SHP77 (cell line): ENCODE measurements around the gene OR2T3.
"Not testable (repeated sequence)": the region's sequence is repeated elsewhere in the genome, so short reads cannot be mapped to it uniquely, and the experiment has no call there.

ENCODE experiments used
- DNase-seq, 2 experiments: peaks; one replicate each; lab custom pipeline; 2025; lab: John Stamatoyannopoulos, UW

OR2T3 gene

GRCh38 chr1:248473051-248473450, at the start of gene OR2T3:
OR2T3 (plus strand) TSS chr1:248473351; CDS start chr1:248473351, 0 bp downstream.
- not testable (repeated sequence) for DNase-seq

DNA sequence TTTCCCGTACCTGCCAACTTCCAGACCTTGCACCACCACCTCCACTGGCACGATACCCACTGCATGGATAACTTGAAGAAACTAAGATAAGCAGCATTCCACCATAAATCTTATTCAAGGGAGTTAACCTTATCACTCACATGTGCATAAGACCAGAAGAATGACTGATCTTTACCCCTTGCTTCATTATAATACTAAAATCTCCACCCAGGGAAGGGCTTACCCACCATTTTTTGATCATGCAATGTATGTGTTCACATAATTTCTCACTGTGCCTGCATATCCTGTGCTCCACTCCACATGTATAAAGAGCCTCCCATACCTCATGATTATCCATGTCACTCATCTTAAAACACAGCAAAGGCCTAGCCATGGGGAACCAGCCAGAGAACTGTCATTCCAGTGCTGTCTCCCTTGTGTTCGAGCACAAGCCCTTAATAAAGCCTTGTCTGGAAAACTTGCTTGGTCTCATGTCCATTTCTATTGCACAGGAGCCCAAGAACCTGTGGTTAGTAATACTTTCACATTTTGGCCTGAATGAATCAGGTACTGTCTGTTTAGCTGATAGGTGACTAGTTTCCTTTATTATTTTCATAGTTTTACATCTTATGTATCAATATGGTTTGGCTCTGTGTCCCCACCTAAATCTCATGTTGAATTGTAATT, 45.5 kb upstream of the OR2T3 start:
- not testable (repeated sequence) for DNase-seq

GRCh38 chr1:248428192-248428533, 45.0 kb upstream of the OR2T3 start:
- DNase-seq, result not testable (repeated sequence)

- DNase-seq, result not testable (repeated sequence)
Observed at GRCh38 chr1:248431683-248432082, 41.5 kb upstream of the OR2T3 start.

DNA sequence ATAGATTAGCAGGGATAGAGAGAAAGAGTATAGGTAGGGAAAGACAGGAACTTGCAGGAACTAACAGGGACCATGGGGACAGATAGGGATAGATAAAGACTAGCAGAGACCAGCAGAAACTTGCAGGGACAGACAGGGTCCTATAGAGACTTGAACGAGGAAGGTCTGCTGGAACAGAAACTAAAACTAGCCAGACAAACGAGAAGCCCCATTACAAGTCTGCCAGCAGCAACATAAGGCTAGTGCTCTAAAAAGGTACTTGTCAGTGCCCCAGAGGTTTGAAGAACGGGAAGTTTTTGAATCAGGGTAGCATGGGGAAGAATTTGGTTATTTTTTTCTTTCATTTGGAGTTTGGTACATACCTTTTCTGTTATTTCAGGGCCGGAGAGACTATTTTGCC, 41.0 kb upstream of the OR2T3 start:
- not testable (repeated sequence) for DNase-seq

GRCh38 chr1:248433811-248434415, 39.2 kb upstream of the OR2T3 start:
- not testable (repeated sequence) for DNase-seq

GRCh38 chr1:248434913-248435312, 38.2 kb upstream of the OR2T3 start:
- DNase-seq, result not testable (repeated sequence)

GRCh38 chr1:248436303-248436702, 36.8 kb upstream of the OR2T3 start:
- DNase-seq, result not testable (repeated sequence)

DNA sequence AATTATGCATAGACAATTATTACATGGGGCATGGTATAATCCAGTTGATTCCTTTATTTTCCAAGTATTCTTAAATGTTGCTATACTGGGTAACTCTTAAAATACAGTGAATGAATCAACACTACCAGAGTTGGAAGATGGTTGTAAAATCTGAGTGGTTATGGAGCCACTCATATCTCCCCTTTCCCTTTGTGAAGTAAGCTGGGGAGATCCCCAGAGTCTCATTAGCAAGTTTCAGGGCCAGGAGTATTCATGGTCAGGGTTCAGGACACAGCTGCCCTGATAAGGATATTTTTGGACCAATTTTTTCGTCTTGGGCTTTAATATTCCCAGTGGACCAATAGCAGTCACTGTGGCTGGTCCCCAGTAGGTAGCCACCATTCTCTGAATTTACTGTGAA, 34.5 kb upstream of the OR2T3 start:
- DNase-seq, result not testable (repeated sequence)

DNA sequence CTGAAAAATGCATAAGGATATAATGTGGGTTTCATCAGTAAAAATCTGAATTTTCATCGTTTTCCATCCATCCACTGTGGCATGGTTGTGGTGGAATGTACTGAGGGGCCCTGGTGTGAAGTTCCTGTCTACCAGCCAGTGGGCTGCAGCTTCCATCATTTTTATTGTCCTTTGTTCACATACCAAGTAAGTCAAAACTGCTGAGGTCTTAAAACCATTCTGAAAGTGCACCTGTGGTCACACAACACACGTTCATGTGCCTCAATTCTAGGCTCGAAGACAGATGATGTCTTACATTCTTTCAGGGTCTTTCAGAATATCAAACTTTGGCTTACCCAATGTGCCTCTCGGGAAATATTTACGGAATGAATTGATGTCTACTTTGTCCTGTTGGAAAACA, 33.9 kb upstream of the OR2T3 start:
- DNase-seq, result not testable (repeated sequence)

DNA sequence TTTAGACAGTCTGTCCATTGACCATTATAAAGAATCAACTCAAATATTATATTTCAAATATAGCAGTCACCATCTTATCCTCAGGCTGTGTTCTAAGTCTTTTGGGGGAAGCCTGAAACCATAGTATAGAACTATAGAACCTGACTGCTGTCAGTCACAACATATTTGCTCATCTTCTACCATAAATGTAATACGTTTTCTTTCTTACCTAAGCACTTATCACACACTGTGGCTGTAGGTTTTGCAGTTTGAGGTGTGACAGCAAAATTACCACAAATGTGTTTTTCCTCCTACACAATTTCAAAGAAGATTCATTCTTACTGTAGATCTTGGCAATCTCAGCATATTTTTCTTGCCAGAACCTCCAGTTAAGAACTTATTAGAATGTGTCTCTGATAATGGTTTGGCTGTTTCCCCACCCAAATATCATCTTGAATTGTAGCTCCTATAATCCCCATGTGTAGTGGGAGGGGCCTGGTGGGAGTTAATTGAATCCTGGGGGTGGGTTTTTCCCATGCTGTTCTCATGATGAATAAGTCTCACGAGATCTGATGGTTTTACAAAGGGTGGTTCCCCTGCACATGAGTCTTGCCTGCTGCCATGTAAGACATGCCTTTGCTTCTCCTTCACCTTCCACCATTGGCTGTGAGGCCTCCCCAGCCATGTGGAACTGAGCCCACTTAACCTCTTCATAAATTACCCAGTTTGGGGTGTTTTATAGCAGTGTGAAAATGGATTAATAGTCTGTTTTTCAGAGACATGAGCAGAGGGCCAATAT, 30.5 kb upstream of the OR2T3 start:
- DNase-seq, result not testable (repeated sequence)

- DNase-seq, result not testable (repeated sequence)
Observed at GRCh38 chr1:248444603-248445002, 28.5 kb upstream of the OR2T3 start.

- DNase-seq, result not testable (repeated sequence)
Observed at GRCh38 chr1:248445399-248445798, 27.8 kb upstream of the OR2T3 start, which contains the start of gene OR2T2. OR2T2 (plus strand) TSS chr1:248445637; CDS start chr1:248452798, 7,161 bp downstream.

DNA sequence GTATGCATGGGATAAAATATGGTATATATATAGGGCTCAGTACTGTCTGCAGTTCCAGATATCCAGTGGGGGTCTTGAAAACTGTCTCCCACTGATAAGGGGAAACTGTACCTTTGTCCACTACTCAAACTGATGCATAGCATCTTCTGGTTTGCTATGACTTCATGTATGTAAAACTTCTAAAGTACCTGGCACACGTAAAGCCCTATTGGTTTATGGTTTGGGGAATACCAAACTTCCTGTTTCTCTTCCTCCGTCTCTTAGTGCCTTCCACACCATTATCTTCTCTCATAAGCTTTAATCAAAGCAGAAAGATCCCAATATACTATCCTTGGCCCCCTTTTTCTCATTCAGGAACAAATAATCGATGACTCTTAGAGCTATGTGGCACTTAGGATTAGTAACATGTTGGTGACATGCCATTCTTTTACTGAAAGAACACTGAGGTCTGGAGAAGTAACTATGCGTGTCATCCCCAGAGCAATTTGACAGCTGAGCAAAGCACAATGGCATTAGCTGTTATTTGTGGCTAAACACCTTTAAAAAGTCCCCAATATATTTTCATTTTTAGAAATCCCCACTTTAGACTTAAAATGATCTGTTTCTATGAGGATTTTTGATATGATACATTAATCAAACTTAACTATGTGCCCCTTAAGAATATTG, 24.6 kb upstream of the OR2T3 start:
- not testable (repeated sequence) for DNase-seq

DNA sequence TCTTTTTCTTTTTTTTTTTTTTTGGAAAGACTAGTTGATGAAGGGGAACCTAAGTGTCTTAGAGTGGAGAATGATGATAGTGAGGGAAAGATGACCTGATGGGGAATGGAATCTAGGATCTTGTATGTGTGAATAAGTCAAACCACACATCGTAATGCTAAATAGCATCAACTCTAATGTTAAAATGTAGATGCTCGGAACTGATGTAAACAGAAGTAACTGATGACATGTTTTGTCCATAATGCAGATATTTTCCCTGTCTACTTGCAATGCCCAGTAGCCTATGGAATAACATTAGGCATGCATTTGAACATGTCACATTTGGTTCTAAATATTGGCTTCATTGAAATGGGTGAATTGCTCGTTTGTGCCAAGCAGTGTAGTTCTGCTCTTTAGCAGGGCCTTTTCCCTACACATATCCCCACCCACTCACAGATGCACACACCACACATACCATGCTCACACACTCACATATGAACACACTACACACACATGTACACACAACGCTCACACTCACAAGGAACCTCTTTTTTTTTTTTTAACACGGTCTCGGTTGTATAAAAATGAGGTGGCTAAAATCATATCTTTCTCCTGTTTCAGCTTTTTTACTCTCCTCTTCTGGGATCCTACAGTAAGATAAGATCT, 23.2 kb upstream of the OR2T3 start:
- DNase-seq, result not testable (repeated sequence)

- not testable (repeated sequence) for DNase-seq
Observed at GRCh38 chr1:248450466-248451145, 22.5 kb upstream of the OR2T3 start.

- DNase-seq, result not testable (repeated sequence)
Observed at GRCh38 chr1:248453619-248454018, 19.5 kb upstream of the OR2T3 start.

DNA sequence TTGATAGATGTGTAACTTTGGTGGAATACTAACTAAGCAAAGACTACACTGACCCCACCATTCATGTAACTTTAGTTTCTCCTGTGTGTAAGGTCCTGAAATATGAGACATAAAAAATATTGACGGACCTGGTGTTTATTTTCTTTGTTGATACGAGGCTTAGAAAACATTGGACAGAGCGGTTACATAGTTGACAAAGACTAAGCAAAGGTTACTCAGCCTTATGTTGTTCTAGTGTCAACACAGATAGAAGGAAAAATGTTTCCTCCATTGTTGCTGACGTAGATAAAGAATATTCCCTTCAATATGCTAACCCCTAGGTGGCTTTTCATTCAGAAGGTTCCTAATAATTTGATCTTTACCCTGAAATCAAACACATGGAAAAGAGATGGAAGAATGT, 18.1 kb upstream of the OR2T3 start:
- DNase-seq, result not testable (repeated sequence)

GRCh38 chr1:248456635-248457034, 16.5 kb upstream of the OR2T3 start:
- DNase-seq, result not testable (repeated sequence)

DNA sequence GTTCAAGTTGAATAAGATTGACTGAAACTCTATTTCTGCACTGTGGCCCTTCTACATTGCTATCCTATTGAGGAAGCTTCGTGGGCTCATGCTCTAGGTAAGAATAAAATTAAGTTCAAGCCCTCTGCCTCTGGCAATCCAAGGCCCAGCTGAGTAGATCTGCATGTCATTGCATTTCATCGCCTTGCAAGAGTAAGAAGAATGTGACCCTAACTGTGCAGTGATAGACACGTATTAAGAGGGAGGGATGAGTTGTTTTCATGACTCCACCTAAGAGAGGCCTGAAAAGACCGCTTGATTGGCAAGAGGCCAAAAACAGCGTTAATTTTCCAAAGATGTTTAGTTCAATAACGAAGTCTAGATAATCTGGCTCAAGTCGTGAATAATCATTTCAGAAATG, 14.0 kb upstream of the OR2T3 start:
- DNase-seq, result not testable (repeated sequence)

- DNase-seq, result no peak
Observed at GRCh38 chr1:248471154-248471553, 2.0 kb upstream of the OR2T3 start.
